OCI-LY1 (cell line): ENCODE data around the gene NAV3.

Experiments used
- H2AFZ ChIP-seq: fragments of 200-600 bp; sonication (generic), shearing (Covaris generic); 2 replicates; pipeline ENCODE4 v1.6.0; 2014; ENCODE audit warnings: antibody characterized with exemption, mild to moderate bottlenecking, low read length
- H3F3A ChIP-seq: fragments of 200-600 bp; sonication (generic), shearing (Covaris generic); 2 replicates; pipeline ENCODE4 v1.6.0; 2014; ENCODE audit warnings: mild to moderate bottlenecking, antibody characterized with exemption, low read length, moderate library complexity; ENCODE audit not compliant: insufficient read depth
- H3K27ac ChIP-seq: fragments of 200-600 bp; sonication (generic); 2 replicates; pipeline ENCODE4 v1.5.1; 2014; ENCODE audit warnings: low read length, mixed run types, mild to moderate bottlenecking, low read depth; ENCODE audit not compliant: poor library complexity, severe bottlenecking
- H3K27me3 ChIP-seq: fragments of 200-600 bp; sonication (generic); 2 replicates; pipeline ENCODE4 v1.6.0; 2014; ENCODE audit warnings: antibody characterized with exemption, mild to moderate bottlenecking, low read length, moderate library complexity; ENCODE audit not compliant: insufficient read depth
- H3K36me3 ChIP-seq: fragments of 200-600 bp; sonication (generic); 2 replicates; pipeline ENCODE4 v1.6.1; 2014; ENCODE audit warnings: mild to moderate bottlenecking, antibody characterized with exemption, low read length, moderate library complexity, mixed read lengths; ENCODE audit not compliant: insufficient read depth
- H3K4me1 ChIP-seq: fragments of 200-600 bp; sonication (generic); 2 replicates; pipeline ENCODE4 v1.5.1; 2014; ENCODE audit warnings: mild to moderate bottlenecking, low read length, moderate library complexity; ENCODE audit not compliant: insufficient read depth, severe bottlenecking
- H3K4me2 ChIP-seq: fragments of 200-600 bp; sonication (generic), shearing (Covaris generic); 2 replicates; pipeline ENCODE4 v1.6.1; 2014; ENCODE audit warnings: low read length
- H3K4me3 ChIP-seq: fragments of 200-600 bp; sonication (generic); 2 replicates; pipeline ENCODE4 v1.5.1; 2014; ENCODE audit warnings: low read length, low read depth, mild to moderate bottlenecking, mixed read lengths; ENCODE audit not compliant: poor library complexity, severe bottlenecking
- H3K79me2 ChIP-seq: fragments of 200-600 bp; shearing (Covaris generic); 2 replicates; pipeline ENCODE4 v1.6.1; 2016; ENCODE audit warnings: mixed run types, low read length, mixed read lengths; ENCODE audit not compliant: insufficient read depth
- H3K9ac ChIP-seq: fragments of 200-600 bp; sonication (generic), shearing (Covaris generic); 2 replicates; pipeline ENCODE4 v1.6.1; 2014; ENCODE audit warnings: mild to moderate bottlenecking, low read length, mixed read lengths
- H3K9me2 ChIP-seq: fragments of 200-600 bp; sonication (generic), shearing (Covaris generic); 2 replicates; pipeline ENCODE4 v1.6.1; 2014; ENCODE audit warnings: low read depth, mild to moderate bottlenecking, low read length, mixed read lengths
- H3K9me3 ChIP-seq: fragments of 200-600 bp; shearing (Covaris generic); 2 replicates; pipeline ENCODE4 v1.6.1; 2014; ENCODE audit warnings: low read length, mixed read lengths
- H4K20me1 ChIP-seq: fragments of 200-600 bp; sonication (generic), shearing (Covaris generic); 2 replicates; pipeline ENCODE4 v1.6.0; 2016; ENCODE audit warnings: mild to moderate bottlenecking, low read length; ENCODE audit not compliant: insufficient read depth
- EZH2 ChIP-seq: fragments of 200-600 bp; sonication (generic), shearing (Covaris generic); IDR thresholded peaks from 2 replicates; pipeline ENCODE4 v1.8.0; 2017; ENCODE audit warnings: borderline replicate concordance, mixed run types, mild to moderate bottlenecking, antibody characterized with exemption, low read length, moderate library complexity, mixed read lengths
- TF ChIP-seq, protein P1 (sequence below): fragments of 200-600 bp; sonication (generic), shearing (Covaris generic); IDR thresholded peaks from 2 replicates; pipeline ENCODE4 v1.5.1; 2017; ENCODE audit warnings: mild to moderate bottlenecking, antibody characterized with exemption, low read length, moderate library complexity, mixed read lengths

NAV3 gene

GRCh38 chr12:77878901-77879300, 48.2 kb downstream of the NAV3 start:
- Histone ChIP-seq H3K9me3 (no peaks in the 10 kb centered on the region), H3K4me1 (peaks cover 7% of the 10 kb centered on the region), H3K9me2 (no peaks in the 10 kb centered on the region), H3K9ac (no peak overlapping the region), H3K27me3 (no peaks in the 10 kb centered on the region), H3K27ac (no peak overlapping the region), H3F3A (no peaks in the 10 kb centered on the region), H3K4me3 (no peak overlapping the region), H3K36me3 (no peaks in the 10 kb centered on the region), H3K4me2 (no peak overlapping the region), H4K20me1 (no peaks in the 10 kb centered on the region), H2AFZ (no peak overlapping the region), H3K79me2 (no peaks in the 10 kb centered on the region)
- TF ChIP-seq, protein P1, sequence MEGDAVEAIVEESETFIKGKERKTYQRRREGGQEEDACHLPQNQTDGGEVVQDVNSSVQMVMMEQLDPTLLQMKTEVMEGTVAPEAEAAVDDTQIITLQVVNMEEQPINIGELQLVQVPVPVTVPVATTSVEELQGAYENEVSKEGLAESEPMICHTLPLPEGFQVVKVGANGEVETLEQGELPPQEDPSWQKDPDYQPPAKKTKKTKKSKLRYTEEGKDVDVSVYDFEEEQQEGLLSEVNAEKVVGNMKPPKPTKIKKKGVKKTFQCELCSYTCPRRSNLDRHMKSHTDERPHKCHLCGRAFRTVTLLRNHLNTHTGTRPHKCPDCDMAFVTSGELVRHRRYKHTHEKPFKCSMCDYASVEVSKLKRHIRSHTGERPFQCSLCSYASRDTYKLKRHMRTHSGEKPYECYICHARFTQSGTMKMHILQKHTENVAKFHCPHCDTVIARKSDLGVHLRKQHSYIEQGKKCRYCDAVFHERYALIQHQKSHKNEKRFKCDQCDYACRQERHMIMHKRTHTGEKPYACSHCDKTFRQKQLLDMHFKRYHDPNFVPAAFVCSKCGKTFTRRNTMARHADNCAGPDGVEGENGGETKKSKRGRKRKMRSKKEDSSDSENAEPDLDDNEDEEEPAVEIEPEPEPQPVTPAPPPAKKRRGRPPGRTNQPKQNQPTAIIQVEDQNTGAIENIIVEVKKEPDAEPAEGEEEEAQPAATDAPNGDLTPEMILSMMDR, result no peak
- TF ChIP-seq EZH2, result no peak

- TF ChIP-seq EZH2, result no peak
- TF ChIP-seq, protein P1, result no peak
- no peak overlapping the region for H3K9ac ChIP-seq
- H3K36me3 ChIP-seq, result no peaks in the 10 kb centered on the region
- H3F3A ChIP-seq, result no peaks in the 10 kb centered on the region
- no peaks in the 10 kb centered on the region for H3K9me2 ChIP-seq
- no peak overlapping the region for H3K27ac ChIP-seq
- H3K4me3 ChIP-seq, result no peak overlapping the region
- H3K27me3 ChIP-seq, result no peaks in the 10 kb centered on the region
- no peaks in the 10 kb centered on the region for H3K79me2 ChIP-seq
- H3K9me3 ChIP-seq, result no peaks in the 10 kb centered on the region
- no peak overlapping the region for H2AFZ ChIP-seq
- peaks cover 7% of the 10 kb centered on the region for H3K4me1 ChIP-seq
- H3K4me2 ChIP-seq, result no peak overlapping the region
- H4K20me1 ChIP-seq, result no peaks in the 10 kb centered on the region
These were observed 52.0 kb downstream of the NAV3 start for GRCh38 chr12:77882709-77883108.

DNA sequence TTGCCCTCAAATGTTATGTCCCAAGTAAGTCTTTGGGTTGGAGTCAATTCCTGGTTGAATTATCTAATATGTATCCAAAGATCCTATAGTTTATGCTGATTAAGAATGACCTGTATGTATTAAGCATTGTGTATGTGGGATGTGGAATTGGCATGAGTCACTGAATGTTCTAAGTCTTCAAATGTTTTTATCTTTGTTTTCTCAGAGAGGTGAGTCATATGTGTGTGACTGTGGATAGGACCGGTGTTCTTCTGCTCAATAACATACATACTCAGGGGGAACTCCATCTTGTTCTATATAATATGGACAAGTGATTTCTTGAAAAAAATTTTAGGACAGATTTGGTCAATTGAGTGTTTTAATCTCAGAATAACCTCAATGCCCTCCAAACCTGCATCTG, 57.9 kb downstream of the NAV3 start:
- H3K79me2 ChIP-seq, result no peaks in the 10 kb centered on the region
- no peaks in the 10 kb centered on the region for H3K27me3 ChIP-seq
- no peak overlapping the region for H3K9ac ChIP-seq
- no peaks in the 10 kb centered on the region for H4K20me1 ChIP-seq
- H3F3A ChIP-seq, result no peaks in the 10 kb centered on the region
- no peak overlapping the region for H3K4me3 ChIP-seq
- no peak overlapping the region for H3K4me2 ChIP-seq
- no peak overlapping the region for H3K27ac ChIP-seq
- H2AFZ ChIP-seq, result no peak overlapping the region
- no peaks in the 10 kb centered on the region for H3K9me3 ChIP-seq
- H3K9me2 ChIP-seq, result no peaks in the 10 kb centered on the region
- peaks cover 17% of the 10 kb centered on the region for H3K4me1 ChIP-seq
- TF ChIP-seq, protein P1, result no peak
- no peak for TF ChIP-seq EZH2
- no peaks in the 10 kb centered on the region for H3K36me3 ChIP-seq
